DOHH2 (cell line): ENCODE data around the gene NBPF1.
"Not testable (repeated sequence)": the region's sequence is repeated elsewhere in the genome, so short reads cannot be mapped to it uniquely, and the experiment has no call there.

Experiments used
- H3F3A ChIP-seq: fragments of 200-600 bp; sonication (generic), shearing (Covaris generic); 2 replicates; pipeline ENCODE4 v1.6.0; 2016; ENCODE audit warnings: antibody characterized with exemption, mild to moderate bottlenecking; ENCODE audit not compliant: control insufficient read depth, insufficient read depth
- H3K27ac ChIP-seq: fragments of 200-600 bp; sonication (generic); 2 replicates; pipeline ENCODE4 v1.5.1; 2014; ENCODE audit warnings: low read depth, mild to moderate bottlenecking, low read length, moderate library complexity
- H3K27me3 ChIP-seq: fragments of 200-600 bp; sonication (generic); 2 replicates; pipeline ENCODE4 v1.6.1; 2014; ENCODE audit warnings: mild to moderate bottlenecking, low read length, mixed read lengths; ENCODE audit not compliant: control insufficient read depth
- H3K36me3 ChIP-seq: fragments of 200-600 bp; sonication (generic); 2 replicates; pipeline ENCODE4 v1.6.1; 2014; ENCODE audit warnings: mild to moderate bottlenecking, low read length, moderate library complexity, mixed read lengths; ENCODE audit not compliant: control insufficient read depth
- H3K4me1 ChIP-seq: fragments of 200-600 bp; sonication (generic); 2 replicates; pipeline ENCODE4 v1.6.1; 2014; ENCODE audit warnings: mild to moderate bottlenecking, low read length, mixed read lengths; ENCODE audit not compliant: control insufficient read depth
- H3K4me2 ChIP-seq: fragments of 200-600 bp; sonication (generic); 2 replicates; pipeline ENCODE4 v1.6.0; 2014; ENCODE audit warnings: mild to moderate bottlenecking, low read length, moderate library complexity
- H3K4me3 ChIP-seq: fragments of 200-600 bp; sonication (generic); 2 replicates; pipeline ENCODE4 v1.5.1; 2014; ENCODE audit warnings: mild to moderate bottlenecking, low read length, mixed read lengths
- H3K79me2 ChIP-seq: fragments of 200-600 bp; sonication (generic); 2 replicates; pipeline ENCODE4 v1.6.1; 2014; ENCODE audit warnings: mild to moderate bottlenecking, low read length, mixed read lengths; ENCODE audit not compliant: control insufficient read depth
- H3K9me2 ChIP-seq: fragments of 200-600 bp; sonication (generic); replicated peaks from 2 replicates; pipeline ENCODE4 v1.6.1; 2014; ENCODE audit warnings: mild to moderate bottlenecking, low read length, mixed read lengths; ENCODE audit not compliant: control insufficient read depth
- H3K9me3 ChIP-seq: fragments of 200-600 bp; sonication (generic); 2 replicates; pipeline ENCODE4 v1.6.1; 2014; ENCODE audit warnings: antibody characterized with exemption, low read length, mixed read lengths; ENCODE audit not compliant: control insufficient read depth, insufficient read depth
- H4K20me1 ChIP-seq: fragments of 200-600 bp; sonication (generic); 2 replicates; pipeline ENCODE4 v1.6.0; 2014; ENCODE audit warnings: low read depth, mild to moderate bottlenecking, antibody characterized with exemption, low read length, moderate library complexity; ENCODE audit not compliant: control insufficient read depth, insufficient read depth

Gene NBPF1

GRCh38 chr1:16648756-16649155, 35.4 kb upstream of the NBPF1 start:
- H3F3A ChIP-seq, H4K20me1 ChIP-seq, H3K9me3 ChIP-seq, H3K79me2 ChIP-seq, H3K4me3 ChIP-seq, H3K36me3 ChIP-seq, H3K4me2 ChIP-seq, H3K27ac ChIP-seq, H3K9me2 ChIP-seq, H3K27me3 ChIP-seq: not testable (repeated sequence)
- peaks cover 11% of the 10 kb centered on the region for H3K4me1 ChIP-seq

DNA sequence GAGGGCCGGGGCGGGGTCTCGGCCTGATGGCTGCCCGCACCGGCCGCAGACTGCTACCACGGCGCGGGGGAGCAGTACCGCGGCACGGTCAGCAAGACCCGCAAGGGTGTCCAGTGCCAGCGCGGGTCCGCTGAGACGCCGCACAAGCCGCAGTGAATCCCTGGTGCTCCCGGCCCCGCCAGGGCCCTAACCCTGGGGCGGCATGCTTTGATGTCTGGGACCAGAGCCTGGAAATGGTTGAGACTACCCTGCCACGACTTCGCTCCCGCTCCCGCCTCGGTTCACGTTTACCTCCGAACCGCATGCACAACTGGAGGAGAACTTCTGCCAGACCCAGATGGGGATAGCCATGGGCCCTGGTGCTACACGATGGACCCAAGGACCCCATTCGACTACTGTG, 34.9 kb upstream of the NBPF1 start:
- H3K27me3 ChIP-seq, H3K9me3 ChIP-seq, H3K27ac ChIP-seq, H3K4me2 ChIP-seq, H3K36me3 ChIP-seq, H3K9me2 ChIP-seq, H4K20me1 ChIP-seq, H3K4me3 ChIP-seq, H3F3A ChIP-seq: not testable (repeated sequence)
- Histone ChIP-seq H3K79me2 (peaks cover 13% of the 10 kb centered on the region), H3K4me1 (peaks cover 16% of the 10 kb centered on the region)

GRCh38 chr1:16647179-16648176, 34.1 kb upstream of the NBPF1 start:
- peaks cover 24% of the 10 kb centered on the region for H3K4me1 ChIP-seq
- not testable (repeated sequence) for H3K27ac ChIP-seq, H3F3A ChIP-seq, H3K4me3 ChIP-seq, H3K4me2 ChIP-seq, H3K9me2 ChIP-seq, H3K27me3 ChIP-seq, H4K20me1 ChIP-seq, H3K9me3 ChIP-seq, H3K36me3 ChIP-seq
- H3K79me2 ChIP-seq, result peaks cover 21% of the 10 kb centered on the region

GRCh38 chr1:16646716-16647115, 33.4 kb upstream of the NBPF1 start:
- H3K79me2 ChIP-seq, result peaks cover 28% of the 10 kb centered on the region
- not testable (repeated sequence) for H3K4me2 ChIP-seq, H3K36me3 ChIP-seq

DNA sequence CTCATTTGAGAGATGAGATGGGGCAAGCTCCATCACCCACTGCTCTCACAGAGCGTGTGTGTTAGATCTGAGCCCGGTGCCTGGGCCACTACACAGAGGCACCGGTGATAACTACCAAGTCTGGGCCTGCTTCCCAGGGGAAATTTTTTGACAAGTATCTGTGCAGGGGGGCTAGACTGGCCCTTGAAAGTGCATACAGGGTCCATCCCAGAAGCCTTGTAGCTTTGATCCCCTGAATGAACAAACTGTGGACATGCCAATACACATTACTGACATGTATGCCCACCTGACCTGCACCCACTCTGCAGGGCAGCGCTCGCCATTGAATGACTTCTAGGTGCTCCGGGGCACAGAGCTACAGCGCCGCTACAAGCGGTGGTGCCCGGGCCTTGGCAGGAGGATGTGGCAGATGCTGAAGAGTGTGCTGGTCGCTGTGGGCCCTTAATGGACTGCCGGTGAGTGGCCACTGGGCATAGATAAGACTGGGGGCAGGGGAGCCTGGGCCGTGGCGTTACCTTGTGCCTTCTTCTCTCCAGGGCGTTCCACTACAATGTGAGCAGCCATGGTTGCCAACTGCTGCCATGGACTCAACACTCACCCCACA, 32.8 kb upstream of the NBPF1 start:
- not testable (repeated sequence) for H3K4me2 ChIP-seq, H3F3A ChIP-seq, H4K20me1 ChIP-seq, H3K9me3 ChIP-seq, H3K27ac ChIP-seq, H3K27me3 ChIP-seq, H3K9me2 ChIP-seq, H3K36me3 ChIP-seq, H3K4me3 ChIP-seq
- Histone ChIP-seq H3K79me2 (peaks cover 34% of the 10 kb centered on the region), H3K4me1 (peaks cover 25% of the 10 kb centered on the region)

More at GRCh38 chr1:16646716-16647115, 33.4 kb upstream of the NBPF1 start:
- not testable (repeated sequence) for H3K9me2 ChIP-seq, H3K27ac ChIP-seq, H3F3A ChIP-seq, H3K4me3 ChIP-seq, H4K20me1 ChIP-seq, H3K27me3 ChIP-seq, H3K9me3 ChIP-seq
- H3K4me1 ChIP-seq, result peaks cover 25% of the 10 kb centered on the region

GRCh38 chr1:16645271-16646060, 32.1 kb upstream of the NBPF1 start:
- Histone ChIP-seq H3K4me1 (peaks cover 25% of the 10 kb centered on the region), H3K27ac (0 out of 2 replicates have a peak overlapping the region, but pooled peaks have one; percentile 18), H3K4me2 (peak overlapping the region; percentile 81), H3K4me3 (peak overlapping the region; percentile 76), H3K79me2 (peaks cover 39% of the 10 kb centered on the region)
- H3F3A ChIP-seq, H4K20me1 ChIP-seq, H3K9me2 ChIP-seq, H3K27me3 ChIP-seq, H3K9me3 ChIP-seq, H3K36me3 ChIP-seq: not testable (repeated sequence)
